T-helper 2 cell treated with Interferon-gamma antibody and Interleukin-4, amounts not matched to agents 5 μg/mL and 100 μg/mL, for 36 hours (primary cell): Measurements from ENCODE around the gene CDHR1.
"Not testable (repeated sequence)": the region's sequence is repeated elsewhere in the genome, so short reads cannot be mapped to it uniquely, and the experiment has no call there.

ENCODE experiments used
- DNase-seq: peaks from one replicate; pipeline ENCODE4 v3.0.0; 2021; ENCODE audit warnings: low spot score
- H3K27ac Mint-ChIP-seq: one replicate; pipeline ENCODE4 v1.8.0; 2021; ENCODE audit warnings: mild to moderate bottlenecking, mixed read lengths
- H3K27me3 Mint-ChIP-seq: one replicate; pipeline ENCODE4 v1.8.0; 2021; ENCODE audit warnings: low read depth, mixed read lengths
- H3K36me3 Mint-ChIP-seq: one replicate; pipeline ENCODE4 v1.8.0; 2021; ENCODE audit warnings: low read depth, mixed read lengths
- H3K4me1 Mint-ChIP-seq: one replicate; pipeline ENCODE4 v1.8.0; 2021; ENCODE audit warnings: low read depth, mixed read lengths
- H3K4me3 Mint-ChIP-seq: one replicate; pipeline ENCODE4 v1.8.0; 2022; ENCODE audit warnings: mild to moderate bottlenecking, moderate library complexity, mixed read lengths
- H3K9me3 Mint-ChIP-seq: one replicate; pipeline ENCODE4 v1.8.0; 2021; ENCODE audit warnings: mixed read lengths

CDHR1 gene

GRCh38 chr10:84180386-84180785 is 14.0 kb upstream of the CDHR1 start:
- H3K4me3 Mint-ChIP-seq, H3K27me3 Mint-ChIP-seq, H3K9me3 Mint-ChIP-seq, H3K27ac Mint-ChIP-seq, H3K4me1 Mint-ChIP-seq, DNase-seq, H3K36me3 Mint-ChIP-seq: not testable (repeated sequence)

GRCh38 chr10:84181631-84182030 is 12.7 kb upstream of the CDHR1 start:
- no peak overlapping the region for H3K27ac Mint-ChIP-seq
- H3K27me3 Mint-ChIP-seq: no peaks in the 10 kb centered on the region
- no peaks in the 10 kb centered on the region for H3K36me3 Mint-ChIP-seq
- H3K4me1 Mint-ChIP-seq: peaks cover 5% of the 10 kb centered on the region
- H3K4me3 Mint-ChIP-seq: no peak overlapping the region
- no peaks in the 10 kb centered on the region for H3K9me3 Mint-ChIP-seq
- no peak for DNase-seq

- Mint-ChIP-seq H3K4me3 (no peak overlapping the region), H3K36me3 (no peaks in the 10 kb centered on the region), H3K4me1 (peaks cover 3% of the 10 kb centered on the region), H3K27me3 (no peaks in the 10 kb centered on the region), H3K27ac (no peak overlapping the region), H3K9me3 (no peaks in the 10 kb centered on the region)
- no peak for DNase-seq
These were observed 9.8 kb upstream of the CDHR1 start for GRCh38 chr10:84184517-84184916.

GRCh38 chr10:84185526-84186175 is 8.7 kb upstream of the CDHR1 start:
- Mint-ChIP-seq H3K4me1 (peaks cover 3% of the 10 kb centered on the region), H3K9me3 (no peaks in the 10 kb centered on the region), H3K27ac (no peak overlapping the region), H3K27me3 (no peaks in the 10 kb centered on the region), H3K4me3 (no peak overlapping the region), H3K36me3 (no peaks in the 10 kb centered on the region)
- no peak for DNase-seq

- Mint-ChIP-seq H3K27me3 (peaks cover 19% of the 10 kb centered on the region), H3K9me3 (no peaks in the 10 kb centered on the region), H3K4me1 (peaks cover 9% of the 10 kb centered on the region), H3K36me3 (no peaks in the 10 kb centered on the region), H3K27ac (no peak overlapping the region), H3K4me3 (no peak overlapping the region)
- no peak for DNase-seq
These were observed 5.5 kb upstream of the CDHR1 start for GRCh38 chr10:84188815-84189214.

- DNase-seq: no peak
- H3K4me3 Mint-ChIP-seq: no peak overlapping the region
- H3K4me1 Mint-ChIP-seq: peaks cover 5% of the 10 kb centered on the region
- H3K9me3 Mint-ChIP-seq: no peaks in the 10 kb centered on the region
- H3K36me3 Mint-ChIP-seq: no peaks in the 10 kb centered on the region
- H3K27ac Mint-ChIP-seq: no peak overlapping the region
- H3K27me3 Mint-ChIP-seq: peaks cover 30% of the 10 kb centered on the region
These were observed 3.7 kb upstream of the CDHR1 start for GRCh38 chr10:84190621-84191020.

- H3K4me1 Mint-ChIP-seq: peaks cover 5% of the 10 kb centered on the region
- no peaks in the 10 kb centered on the region for H3K9me3 Mint-ChIP-seq
- no peaks in the 10 kb centered on the region for H3K36me3 Mint-ChIP-seq
- no peak overlapping the region for H3K4me3 Mint-ChIP-seq
- peaks cover 35% of the 10 kb centered on the region for H3K27me3 Mint-ChIP-seq
- no peak overlapping the region for H3K27ac Mint-ChIP-seq
- no peak for DNase-seq
These were observed 3.2 kb upstream of the CDHR1 start for GRCh38 chr10:84191106-84191505.

- no peak for DNase-seq
- H3K9me3 Mint-ChIP-seq: no peaks in the 10 kb centered on the region
- peaks cover 47% of the 10 kb centered on the region for H3K27me3 Mint-ChIP-seq
- no peaks in the 10 kb centered on the region for H3K36me3 Mint-ChIP-seq
- peaks cover 5% of the 10 kb centered on the region for H3K4me1 Mint-ChIP-seq
- no peak overlapping the region for H3K4me3 Mint-ChIP-seq
- no peak overlapping the region for H3K27ac Mint-ChIP-seq
These were observed 1.0 kb upstream of the CDHR1 start for GRCh38 chr10:84193327-84193726.

GRCh38 chr10:84193846-84194423 is 402 bp upstream of the CDHR1 start:
- Mint-ChIP-seq H3K4me1 (peaks cover 5% of the 10 kb centered on the region), H3K36me3 (no peaks in the 10 kb centered on the region), H3K27me3 (peaks cover 48% of the 10 kb centered on the region), H3K27ac (no peak overlapping the region), H3K4me3 (no peak overlapping the region), H3K9me3 (no peaks in the 10 kb centered on the region)
- no peak for DNase-seq

GRCh38 chr10:84195044-84195830 is 900 bp downstream of the CDHR1 start:
- no peak overlapping the region for H3K4me3 Mint-ChIP-seq
- H3K9me3 Mint-ChIP-seq: no peaks in the 10 kb centered on the region
- H3K27ac Mint-ChIP-seq: no peak overlapping the region
- no peaks in the 10 kb centered on the region for H3K36me3 Mint-ChIP-seq
- peaks cover 52% of the 10 kb centered on the region for H3K27me3 Mint-ChIP-seq
- peaks cover 5% of the 10 kb centered on the region for H3K4me1 Mint-ChIP-seq
- no peak for DNase-seq

GRCh38 chr10:84196083-84196482 is 1.7 kb downstream of the CDHR1 start:
- Mint-ChIP-seq H3K4me3 (no peak overlapping the region), H3K4me1 (peaks cover 5% of the 10 kb centered on the region), H3K36me3 (no peaks in the 10 kb centered on the region), H3K9me3 (no peaks in the 10 kb centered on the region), H3K27ac (no peak overlapping the region), H3K27me3 (peaks cover 54% of the 10 kb centered on the region)
- no peak for DNase-seq

- no peaks in the 10 kb centered on the region for H3K9me3 Mint-ChIP-seq
These were observed 2.6 kb downstream of the CDHR1 start for GRCh38 chr10:84196941-84197340.

GRCh38 chr10:84197643-84198042 is 3.3 kb downstream of the CDHR1 start:
- no peaks in the 10 kb centered on the region for H3K9me3 Mint-ChIP-seq
- no peak for DNase-seq
- no peak overlapping the region for H3K4me3 Mint-ChIP-seq
- H3K4me1 Mint-ChIP-seq: no peaks in the 10 kb centered on the region
- peaks cover 47% of the 10 kb centered on the region for H3K27me3 Mint-ChIP-seq
- no peak overlapping the region for H3K27ac Mint-ChIP-seq
- no peaks in the 10 kb centered on the region for H3K36me3 Mint-ChIP-seq

More at GRCh38 chr10:84196941-84197340, 2.6 kb downstream of the CDHR1 start:
- DNase-seq: no peak
- Mint-ChIP-seq H3K27ac (no peak overlapping the region), H3K36me3 (no peaks in the 10 kb centered on the region), H3K27me3 (peaks cover 52% of the 10 kb centered on the region), H3K4me3 (no peak overlapping the region), H3K4me1 (no peaks in the 10 kb centered on the region)

GRCh38 chr10:84198206-84198915 is 4.0 kb downstream of the CDHR1 start:
- no peak overlapping the region for H3K27ac Mint-ChIP-seq

More at GRCh38 chr10:84198206-84198915, 4.0 kb downstream of the CDHR1 start:
- H3K4me3 Mint-ChIP-seq: no peak overlapping the region
- H3K27me3 Mint-ChIP-seq: peaks cover 39% of the 10 kb centered on the region
- no peaks in the 10 kb centered on the region for H3K36me3 Mint-ChIP-seq
- no peaks in the 10 kb centered on the region for H3K4me1 Mint-ChIP-seq
- DNase-seq: no peak
- H3K9me3 Mint-ChIP-seq: no peaks in the 10 kb centered on the region
